ENCODE data around the gene MXD4.
"Not testable (repeated sequence)": the region's sequence is repeated elsewhere in the genome, so short reads cannot be mapped to it uniquely, and the experiment has no call there.

The MXD4 gene

GRCh38 chr4:2275546-2276251 is 13.8 kb upstream of the MXD4 start:
- no peak for DNase-seq (ENCODE audit: low read depth, low spot score)

GRCh38 chr4:2275044-2275397 is 13.1 kb upstream of the MXD4 start:
- DNase-seq (ENCODE audit: low read depth, low spot score), result not testable (repeated sequence)

GRCh38 chr4:2274320-2275043 is 12.6 kb upstream of the MXD4 start:
- DNase-seq (ENCODE audit: low read depth, low spot score), result no peak

GRCh38 chr4:2273657-2274319 is 11.9 kb upstream of the MXD4 start:
- DNase-seq (ENCODE audit: low read depth, low spot score), result no peak

- no peak for DNase-seq (ENCODE audit: low read depth, low spot score)
Measured at GRCh38 chr4:2273221-2273620, 11.3 kb upstream of the MXD4 start.

GRCh38 chr4:2272828-2273120 is 10.9 kb upstream of the MXD4 start:
- DNase-seq (ENCODE audit: low read depth, low spot score), result no peak

GRCh38 chr4:2272026-2272827 is 10.3 kb upstream of the MXD4 start:
- DNase-seq (ENCODE audit: low read depth, low spot score), result no peak

GRCh38 chr4:2271279-2272025 is 9.5 kb upstream of the MXD4 start:
- no peak for DNase-seq (ENCODE audit: low read depth, low spot score)

GRCh38 chr4:2270341-2271165 is 8.6 kb upstream of the MXD4 start:
- no peak for DNase-seq (ENCODE audit: low read depth, low spot score)

GRCh38 chr4:2269618-2270163 is 7.8 kb upstream of the MXD4 start:
- DNase-seq (ENCODE audit: low read depth, low spot score), result no peak

GRCh38 chr4:2269206-2269531 is 7.3 kb upstream of the MXD4 start:
- no peak for DNase-seq (ENCODE audit: low read depth, low spot score)

- DNase-seq (ENCODE audit: low read depth, low spot score), result no peak
Measured at GRCh38 chr4:2268357-2269205, 6.7 kb upstream of the MXD4 start.

- no peak for DNase-seq (ENCODE audit: low read depth, low spot score)
Measured at GRCh38 chr4:2267841-2268240, 5.9 kb upstream of the MXD4 start.

- DNase-seq (ENCODE audit: low read depth, low spot score), result no peak
Measured at GRCh38 chr4:2267320-2267811, 5.5 kb upstream of the MXD4 start.

- DNase-seq (ENCODE audit: low read depth, low spot score), result no peak
Measured at GRCh38 chr4:2266821-2267220, 4.9 kb upstream of the MXD4 start.

GRCh38 chr4:2266181-2266580 is 4.3 kb upstream of the MXD4 start:
- no peak for DNase-seq (ENCODE audit: low read depth, low spot score)

GRCh38 chr4:2265113-2266110 is 3.5 kb upstream of the MXD4 start:
- DNase-seq (ENCODE audit: low read depth, low spot score), result no peak

GRCh38 chr4:2264481-2265041 is 2.7 kb upstream of the MXD4 start:
- no peak for DNase-seq (ENCODE audit: low read depth, low spot score)
